Activated T-cell treated with anti-CD3 and anti-CD28 coated beads for 1 hour (primary cell): ENCODE data around the gene GNA12.
"Not testable (repeated sequence)": the region's sequence is repeated elsewhere in the genome, so short reads cannot be mapped to it uniquely, and the experiment has no call there.

ENCODE experiments used
- DNase-seq: peaks from one replicate; pipeline ENCODE4 v3.0.0-alpha.2; 2020; ENCODE audit warnings: low read depth

Gene GNA12

GRCh38 chr7:2710901-2711551 lies 133.1 kb downstream of the GNA12 start:
- no peak for DNase-seq

- DNase-seq, result peak; percentile 36
These were observed 133.8 kb downstream of the GNA12 start for GRCh38 chr7:2710286-2710655.

- peak; percentile 70 for DNase-seq
These were observed 134.4 kb downstream of the GNA12 start for GRCh38 chr7:2709553-2710285.

DNA sequence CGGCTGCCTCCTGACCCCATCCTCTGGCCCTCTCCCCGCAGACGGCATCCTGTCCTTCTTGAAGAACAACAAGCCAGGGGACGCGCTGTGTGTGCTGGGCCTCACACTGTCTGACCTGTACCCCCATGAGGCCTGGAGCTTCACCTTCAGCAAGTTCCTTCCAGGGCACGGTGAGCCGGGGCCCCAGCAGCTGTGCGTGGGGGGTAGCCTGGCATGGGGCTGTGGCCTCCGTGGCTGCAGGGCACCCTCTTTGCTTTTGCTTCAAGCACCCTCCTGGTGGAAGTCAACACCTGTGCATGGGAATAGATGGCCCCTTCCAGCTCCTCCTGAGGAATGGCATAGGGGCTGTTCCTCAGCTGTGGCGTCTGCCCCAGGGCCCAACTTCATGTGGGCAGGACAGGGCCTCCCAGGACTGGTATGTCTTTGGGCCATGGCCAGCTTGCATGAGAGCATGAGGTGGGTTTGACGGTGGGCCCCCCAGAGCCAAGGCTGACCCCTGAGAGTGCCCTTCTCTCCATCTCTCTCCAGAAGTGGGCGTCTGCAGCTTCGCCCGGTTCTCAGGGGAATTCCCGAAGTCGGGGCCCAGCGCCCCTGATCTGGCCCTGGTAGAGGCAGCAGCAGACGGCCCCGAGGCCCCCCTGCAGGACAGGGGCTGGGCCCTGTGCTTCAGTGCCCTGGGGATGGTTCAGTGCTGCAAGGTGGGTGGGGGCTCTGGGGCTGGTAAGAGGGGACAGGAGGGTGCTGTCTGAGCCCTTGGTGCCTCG lies 135.4 kb downstream of the GNA12 start:
- no peak for DNase-seq

GRCh38 chr7:2708041-2708440 lies 136.1 kb downstream of the GNA12 start:
- DNase-seq, result no peak

- no peak for DNase-seq
These were observed 136.6 kb downstream of the GNA12 start for GRCh38 chr7:2707481-2707880.

DNA sequence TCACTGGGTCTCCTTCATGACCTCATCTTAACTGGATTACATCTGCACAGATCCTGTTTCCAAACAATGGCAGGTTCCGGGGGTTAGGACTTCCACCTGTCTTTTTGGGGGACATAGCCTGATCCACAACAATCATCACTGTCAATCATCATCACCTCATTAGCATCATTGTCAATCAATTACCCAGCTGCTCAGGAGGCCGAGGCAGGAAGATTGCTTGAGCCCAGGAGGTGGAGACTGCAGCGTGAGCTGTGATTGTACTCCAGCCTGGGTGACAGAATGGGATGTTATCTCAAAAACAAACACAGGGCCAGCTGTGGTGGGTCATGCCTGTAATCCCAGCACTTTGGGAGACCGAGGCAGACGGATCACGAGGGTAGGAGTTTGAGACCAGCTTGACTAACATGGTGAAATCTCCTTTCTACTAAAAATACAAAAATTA lies 137.4 kb downstream of the GNA12 start:
- DNase-seq, result no peak

- DNase-seq, result no peak
These were observed 138.6 kb downstream of the GNA12 start for GRCh38 chr7:2705371-2706096.

DNA sequence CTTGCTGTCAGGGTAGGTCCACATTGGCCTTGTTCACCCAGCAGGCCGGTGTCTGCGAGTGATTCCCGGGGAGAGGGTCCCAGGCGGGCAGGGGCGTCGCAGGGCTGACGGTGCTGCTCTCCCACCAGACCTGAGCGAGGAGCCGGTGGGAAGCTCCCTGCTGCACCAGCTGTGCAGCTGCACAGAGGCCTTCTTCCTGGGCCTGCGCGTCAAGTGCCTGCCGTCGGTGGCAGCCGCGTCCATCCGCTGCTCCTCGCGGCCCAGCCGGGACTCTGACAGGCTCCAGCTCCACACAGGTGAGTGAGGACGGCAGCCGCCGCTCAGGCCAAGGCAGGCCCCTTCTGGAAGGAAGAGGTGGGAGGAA lies 141.5 kb downstream of the GNA12 start:
- DNase-seq, result no peak

GRCh38 chr7:2701832-2702593 lies 142.1 kb downstream of the GNA12 start:
- DNase-seq, result no peak

DNA sequence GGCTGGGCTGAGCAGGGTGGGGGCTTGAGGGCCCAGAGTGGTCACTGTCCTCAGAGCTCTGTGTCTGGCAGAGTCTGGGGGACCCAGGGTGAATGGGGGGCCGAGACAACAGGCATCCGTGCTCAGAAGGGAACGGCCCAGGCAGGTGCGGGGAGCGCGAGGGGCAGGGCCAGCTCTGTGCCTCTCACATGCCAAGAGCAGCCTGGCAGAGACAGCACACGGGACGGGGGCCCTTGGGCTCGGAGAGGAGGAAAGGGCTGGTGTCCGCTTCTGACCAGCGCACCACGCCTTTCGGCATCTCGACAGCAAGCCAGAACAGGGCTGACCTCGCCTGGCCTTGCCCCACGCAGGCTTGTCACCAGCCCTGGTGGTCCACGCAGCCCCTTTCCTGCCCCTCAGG lies 142.7 kb downstream of the GNA12 start:
- no peak for DNase-seq

DNA sequence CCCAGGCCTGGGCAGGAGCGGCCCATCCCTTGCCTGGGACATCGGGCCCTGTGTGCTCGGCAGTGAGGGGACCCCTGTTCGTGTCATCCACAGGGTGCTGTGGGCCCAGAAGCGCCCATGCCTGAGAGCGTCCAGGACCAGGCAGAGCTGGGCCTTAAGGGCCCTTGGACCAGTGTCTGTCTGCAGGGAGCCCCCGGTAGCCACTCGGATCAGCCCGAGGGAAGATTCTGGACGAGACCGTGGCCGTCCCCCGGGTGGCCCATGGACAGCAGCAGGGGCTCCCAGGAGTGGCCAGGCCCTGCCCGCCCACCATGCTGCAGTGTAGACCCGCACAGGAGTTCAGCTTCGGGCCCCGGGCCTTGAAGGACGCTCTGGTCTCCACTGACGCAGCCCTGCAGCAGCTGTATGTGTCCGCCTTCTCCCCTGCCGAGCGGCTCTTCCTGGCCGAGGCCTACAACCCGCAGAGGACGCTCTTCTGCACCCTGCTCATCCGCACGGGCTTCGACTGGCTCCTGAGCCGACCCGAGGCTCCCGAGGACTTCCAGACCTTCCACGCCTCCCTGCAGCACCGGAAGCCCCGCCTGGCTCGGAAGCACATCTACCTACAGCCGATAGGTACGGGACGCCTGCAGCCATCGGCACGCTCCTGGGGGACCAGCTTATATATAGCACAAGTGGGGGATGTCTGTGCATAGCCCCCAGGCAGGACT lies 143.8 kb downstream of the GNA12 start:
- DNase-seq, result no peak

- DNase-seq, result no peak
These were observed 144.9 kb downstream of the GNA12 start for GRCh38 chr7:2699289-2699620.

GRCh38 chr7:2698581-2699288 lies 145.4 kb downstream of the GNA12 start:
- peak; percentile 42 for DNase-seq

- not testable (repeated sequence) for DNase-seq
These were observed 150.0 kb downstream of the GNA12 start for GRCh38 chr7:2694122-2694436.

GRCh38 chr7:2693420-2694121 lies 150.5 kb downstream of the GNA12 start:
- DNase-seq, result not testable (repeated sequence)

- DNase-seq, result no peak
These were observed 151.6 kb downstream of the GNA12 start for GRCh38 chr7:2692543-2692942.

DNA sequence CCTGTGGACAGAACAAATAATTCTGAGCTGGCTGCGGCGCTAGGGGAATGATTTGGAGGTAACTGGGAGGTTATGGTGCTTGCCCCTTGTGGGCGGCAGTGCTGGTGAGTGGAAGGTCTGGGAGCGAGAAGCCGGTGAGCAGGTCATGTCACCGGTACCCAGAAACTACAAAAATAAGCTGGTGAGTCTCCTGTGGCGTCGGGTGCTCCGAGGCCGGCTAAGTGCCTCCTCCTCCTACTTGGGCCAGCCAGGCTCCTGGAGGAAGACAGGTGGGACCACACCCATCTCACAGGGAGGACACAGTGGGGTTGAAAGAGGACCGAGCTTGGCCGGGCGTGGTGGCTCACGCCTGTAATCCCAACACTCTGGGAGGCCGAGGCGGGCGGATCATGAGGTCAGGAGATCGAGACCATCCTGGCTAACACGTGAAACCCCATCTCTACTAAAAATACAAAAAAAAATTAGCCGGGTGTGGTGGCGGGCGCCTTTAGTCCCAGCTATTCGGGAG lies 152.1 kb downstream of the GNA12 start:
- DNase-seq, result not testable (repeated sequence)

DNA sequence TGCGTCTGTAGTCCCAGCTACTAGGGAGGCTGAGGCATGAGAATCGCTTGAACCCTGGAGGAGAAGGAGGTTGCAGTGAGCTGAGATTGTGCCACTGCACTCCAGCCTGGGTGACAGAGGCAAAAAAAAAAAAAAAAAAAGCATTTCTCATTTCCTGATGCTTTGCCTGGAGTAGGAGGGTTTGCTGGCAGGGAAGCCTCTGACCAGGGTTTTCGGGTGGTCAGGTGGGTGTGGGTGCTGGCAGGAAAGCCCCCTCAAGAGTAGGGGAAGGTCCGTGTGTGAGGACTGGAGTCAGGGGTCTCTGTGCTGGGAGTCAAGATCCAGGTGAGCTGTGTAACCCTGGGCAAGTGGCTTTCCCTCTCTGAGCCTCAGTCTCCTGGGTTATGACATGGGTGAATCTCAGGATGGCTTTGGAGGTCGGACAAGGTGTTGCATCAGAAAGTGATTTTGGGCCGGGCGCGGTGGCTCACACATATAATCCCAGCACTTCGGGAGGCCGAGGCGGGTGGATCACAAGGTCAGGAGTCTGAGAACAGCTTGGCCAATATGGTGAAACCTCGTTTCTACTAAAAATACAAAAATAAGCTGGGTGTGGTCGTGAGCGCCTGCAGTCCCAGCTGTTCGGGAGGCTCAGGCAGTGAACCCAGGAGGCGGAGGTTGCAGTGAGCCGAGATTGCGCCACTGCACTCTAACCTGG lies 152.9 kb downstream of the GNA12 start:
- no peak for DNase-seq
